ENCODE results near the gene PAQR8. TPM values are rescaled to one million over a fixed set of nuclear protein-coding genes. Genes with fewer than 3 reads are reported as not detected.

Gene PAQR8
- total RNA-seq, 1 experiment from 2014 or later = 3.7 TPM

DNA sequence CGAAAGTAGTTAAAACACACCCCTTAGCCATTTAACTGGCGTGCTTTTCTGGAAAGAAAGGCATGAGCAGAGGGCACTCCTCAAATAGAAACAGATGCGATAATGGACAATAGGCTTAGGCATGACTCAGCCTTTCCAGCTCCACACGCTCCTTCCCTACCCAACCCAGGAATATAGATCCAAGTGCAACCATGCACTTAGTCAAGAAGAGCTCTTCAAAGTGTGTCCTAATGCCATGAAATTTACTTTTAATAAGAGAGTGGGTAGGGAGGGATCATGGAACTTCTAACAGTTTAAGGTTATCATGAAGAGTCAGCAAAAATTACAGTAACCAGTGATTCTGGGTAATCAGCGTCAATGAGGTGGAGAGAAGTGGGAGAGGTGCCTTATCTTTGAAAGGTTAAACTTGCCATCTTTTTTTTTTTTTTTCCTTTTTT lies 55.7 kb downstream of the PAQR8 start:
- no peaks in the 10 kb centered on the region for H3K79me2 ChIP-seq (ENCODE audit: low read depth)
- no peak overlapping the region for H3K27ac ChIP-seq
- no peak overlapping the region for H3K4me3 ChIP-seq
- H4K20me1 ChIP-seq (ENCODE audit: insufficient read depth) = no peaks in the 10 kb centered on the region
- no TSS peak for BruUV-seq (replicated peaks)
- POLR2A ChIA-PET (ENCODE audit: unreplicated experiment) = no interaction called here
- H3K4me2 ChIP-seq = no peak overlapping the region
- peaks cover 36% of the 10 kb centered on the region for H3K4me1 ChIP-seq (replicated peaks; ENCODE audit: insufficient read depth)
- no peaks in the 10 kb centered on the region for H3K27me3 ChIP-seq (ENCODE audit: insufficient read depth, low read depth)
- no peaks in the 10 kb centered on the region for H3K36me3 ChIP-seq (ENCODE audit: low read depth)
- DNase-seq = peak in 1 of 2 experiments; percentile 36
- CTCF ChIA-PET = interaction anchor here (0.5 to 1.6 kb wide), 7 partner anchors 10 to 278 kb away, joined by 3 to 6 read pairs (median 3); no protein-coding TSS in a partner anchor
- H3K9me2 ChIP-seq (ENCODE audit: insufficient read depth) = no peaks in the 10 kb centered on the region
- no peak for TF ChIP-seq EZH2 (IDR thresholded peaks at IDR 0.05; ENCODE audit: low read depth)
- TF ChIP-seq, protein P1, sequence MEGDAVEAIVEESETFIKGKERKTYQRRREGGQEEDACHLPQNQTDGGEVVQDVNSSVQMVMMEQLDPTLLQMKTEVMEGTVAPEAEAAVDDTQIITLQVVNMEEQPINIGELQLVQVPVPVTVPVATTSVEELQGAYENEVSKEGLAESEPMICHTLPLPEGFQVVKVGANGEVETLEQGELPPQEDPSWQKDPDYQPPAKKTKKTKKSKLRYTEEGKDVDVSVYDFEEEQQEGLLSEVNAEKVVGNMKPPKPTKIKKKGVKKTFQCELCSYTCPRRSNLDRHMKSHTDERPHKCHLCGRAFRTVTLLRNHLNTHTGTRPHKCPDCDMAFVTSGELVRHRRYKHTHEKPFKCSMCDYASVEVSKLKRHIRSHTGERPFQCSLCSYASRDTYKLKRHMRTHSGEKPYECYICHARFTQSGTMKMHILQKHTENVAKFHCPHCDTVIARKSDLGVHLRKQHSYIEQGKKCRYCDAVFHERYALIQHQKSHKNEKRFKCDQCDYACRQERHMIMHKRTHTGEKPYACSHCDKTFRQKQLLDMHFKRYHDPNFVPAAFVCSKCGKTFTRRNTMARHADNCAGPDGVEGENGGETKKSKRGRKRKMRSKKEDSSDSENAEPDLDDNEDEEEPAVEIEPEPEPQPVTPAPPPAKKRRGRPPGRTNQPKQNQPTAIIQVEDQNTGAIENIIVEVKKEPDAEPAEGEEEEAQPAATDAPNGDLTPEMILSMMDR (conservative IDR thresholded peaks at IDR 0.05) = no peak
- intact Hi-C loops (cut with micrococcal nuclease; ENCODE audit: unreplicated experiment) = loop anchor here (2.0 to 5.0 kb wide), 2 partner anchors 159 to 175 kb away; partner anchors contain the start of gene TRAM2
- no peaks in the 10 kb centered on the region for H3K9me3 ChIP-seq (ENCODE audit: insufficient read depth, low read depth)
- H3F3A ChIP-seq (ENCODE audit: insufficient read depth, low read depth) = 0 out of 2 replicates have a peak, but pooled peaks cover under 1% of the 10 kb centered on the region
- H2AFZ ChIP-seq = no peak overlapping the region

DNA sequence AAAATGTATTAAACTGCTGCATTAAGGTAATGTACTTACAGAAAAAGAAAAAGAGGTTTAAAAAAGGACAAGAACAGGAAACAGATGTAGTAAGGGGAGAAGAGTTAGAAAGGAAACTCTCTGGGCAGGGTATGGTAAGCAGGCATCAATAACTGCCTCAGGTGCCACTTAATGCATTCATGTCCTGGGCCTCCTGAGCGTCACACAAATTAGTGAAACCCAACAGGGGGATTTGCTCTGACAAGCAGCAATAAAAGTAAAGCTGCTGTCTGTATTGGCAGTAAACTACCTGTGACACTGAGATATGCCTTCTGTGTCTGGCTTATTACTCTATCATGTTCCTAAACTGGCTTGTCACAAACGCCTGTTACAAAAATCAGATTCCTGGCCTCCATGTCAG lies 56.7 kb downstream of the PAQR8 start:
- DNase-seq = no peak
- Histone ChIP-seq H3K27me3 (ENCODE audit: insufficient read depth, low read depth) (no peaks in the 10 kb centered on the region), H3K4me3 (no peak overlapping the region), H2AFZ (no peak overlapping the region), H3K4me2 (no peak overlapping the region), H3F3A (ENCODE audit: insufficient read depth, low read depth) (peaks cover 10% of the 10 kb centered on the region; the same call in 1 of the 2 replicates), H3K79me2 (ENCODE audit: low read depth) (no peaks in the 10 kb centered on the region), H3K27ac (no peak overlapping the region), H3K36me3 (ENCODE audit: low read depth) (no peaks in the 10 kb centered on the region), H3K9me3 (ENCODE audit: insufficient read depth, low read depth) (no peaks in the 10 kb centered on the region), H3K9me2 (ENCODE audit: insufficient read depth) (no peaks in the 10 kb centered on the region), H4K20me1 (ENCODE audit: insufficient read depth) (no peaks in the 10 kb centered on the region), H3K4me1 (replicated peaks; ENCODE audit: insufficient read depth) (peaks cover 45% of the 10 kb centered on the region)
- CTCF ChIA-PET = interaction anchor here (0.7 kb wide), 1 partner anchor 230 kb away, joined by 5 read pairs; no protein-coding TSS in a partner anchor
- intact Hi-C loops (cut with micrococcal nuclease; ENCODE audit: unreplicated experiment) = loop anchor here (5.0 kb wide), 1 partner anchor 174 kb away; no protein-coding TSS in a partner anchor
- POLR2A ChIA-PET (ENCODE audit: unreplicated experiment) = interaction anchor here (0.6 kb wide), 1 partner anchor 134 kb away, joined by 6 read pairs; no protein-coding TSS in a partner anchor
- no TSS peak for BruUV-seq (replicated peaks)
- TF ChIP-seq, protein P1 (conservative IDR thresholded peaks at IDR 0.05) = no peak
- TF ChIP-seq EZH2 (IDR thresholded peaks at IDR 0.05; ENCODE audit: low read depth) = no peak

DNA sequence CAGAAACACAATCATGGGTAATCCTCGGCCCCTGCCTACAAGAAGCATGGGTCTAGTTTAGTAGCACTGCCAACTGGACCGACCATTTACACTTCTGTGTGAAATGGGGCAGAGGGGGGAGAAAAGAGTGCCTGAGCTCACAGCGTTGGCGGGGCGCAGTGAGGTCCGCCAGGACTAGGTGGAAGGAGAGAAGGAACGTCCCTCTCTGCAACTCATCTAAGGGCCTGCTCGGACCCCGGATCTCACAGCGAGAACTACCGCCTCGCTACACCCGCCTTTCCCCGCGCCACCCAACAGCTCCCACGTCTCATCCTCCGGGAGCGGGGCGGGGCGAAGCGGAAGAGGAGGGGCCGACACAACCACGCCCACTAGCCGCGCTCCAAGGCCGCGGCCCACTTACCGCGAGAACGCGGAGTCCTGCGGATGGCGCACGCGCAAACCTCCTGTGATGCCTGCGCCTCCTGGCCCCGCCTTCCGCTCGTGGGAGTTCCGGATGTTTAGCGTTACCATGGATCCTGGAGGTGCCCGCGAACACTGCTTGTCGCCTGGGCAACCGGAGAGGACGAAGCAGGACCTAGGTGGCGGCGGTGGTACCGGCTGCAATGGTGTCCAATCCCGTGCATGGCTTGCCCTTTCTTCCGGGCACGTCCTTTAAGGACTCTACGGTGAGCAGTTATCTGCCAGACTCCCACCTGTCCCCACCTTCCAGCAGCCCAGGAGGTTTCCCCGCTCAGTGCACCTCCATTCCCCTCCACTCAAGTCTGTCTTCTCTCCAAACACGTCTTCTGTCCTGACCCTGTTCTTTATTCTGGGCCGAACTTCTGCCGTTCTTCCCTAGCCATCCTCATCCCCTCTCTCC lies 58.1 kb downstream of the PAQR8 start, which contains the start of gene EFHC1:
TSS of gene EFHC1 (plus strand) at position 534 of the 859 bp plus-strand sequence. CDS start at position 603, 69 bp downstream.
- ChIA-PET CTCF (interaction anchor here (0.8 to 1.2 kb wide), 2 partner anchors 156 to 1254 kb away, joined by 3 to 4 read pairs; no protein-coding TSS in a partner anchor), POLR2A (ENCODE audit: unreplicated experiment) (interaction anchor here (0.6 to 1.5 kb wide), 3 partner anchors 34 to 628 kb away, joined by 5 to 7 read pairs (median 6); no protein-coding TSS in a partner anchor)
- BruUV-seq (replicated peaks) = no TSS peak
- Histone ChIP-seq H3K36me3 (ENCODE audit: low read depth) (no peaks in the 10 kb centered on the region), H3K4me1 (replicated peaks; ENCODE audit: insufficient read depth) (peaks cover 59% of the 10 kb centered on the region), H3K79me2 (ENCODE audit: low read depth) (no peaks in the 10 kb centered on the region), H3K9me3 (ENCODE audit: insufficient read depth, low read depth) (no peaks in the 10 kb centered on the region), H3F3A (ENCODE audit: insufficient read depth, low read depth) (peaks cover 24% of the 10 kb centered on the region), H4K20me1 (ENCODE audit: insufficient read depth) (no peaks in the 10 kb centered on the region), H3K9me2 (ENCODE audit: insufficient read depth) (no peaks in the 10 kb centered on the region), H3K4me3 (peak within 1 kb of the TSS; percentile 75), H3K4me2 (peak within 1 kb of the TSS; percentile 89), H3K27me3 (ENCODE audit: insufficient read depth, low read depth) (no peaks in the 10 kb centered on the region), H2AFZ (peak within 1 kb of the TSS; percentile 94), H3K27ac (peak within 1 kb of the TSS; percentile 56)
- intact Hi-C loops (cut with micrococcal nuclease; ENCODE audit: unreplicated experiment) = loop anchor here (1.0 to 5.0 kb wide), 3 partner anchors 84 to 172 kb away; no protein-coding TSS in a partner anchor
- DNase-seq = peak; percentile 91 to 98
- TF ChIP-seq, protein P1 (conservative IDR thresholded peaks at IDR 0.05) = no peak
- TF ChIP-seq EZH2 (IDR thresholded peaks at IDR 0.05; ENCODE audit: low read depth) = no peak

Data from PC-9 (cell line).